H1 (cell line): ENCODE data around the gene CAV1. TPM values are rescaled to one million over a fixed set of nuclear protein-coding genes. Genes with fewer than 3 reads are reported as not detected.

ENCODE experiments used
- FOSL1 ChIP-seq: IDR thresholded peaks from 2 replicates; pipeline ENCODE4 v1.6.1; 2011; ENCODE audit warnings: mild to moderate bottlenecking, low read depth, low read length, moderate library complexity; ENCODE audit not compliant: insufficient read depth
- RFX5 ChIP-seq: IDR thresholded peaks from 2 replicates; pipeline ENCODE4 v1.6.1; 2011; ENCODE audit warnings: low read depth, low read length, improper control_type of control experiment, borderline replicate concordance
- SIX5 ChIP-seq: IDR thresholded peaks from 2 replicates; pipeline ENCODE4 v1.6.1; 2011; ENCODE audit warnings: mild to moderate bottlenecking, low read depth, low read length
- SP4 ChIP-seq: IDR thresholded peaks from 2 replicates; pipeline ENCODE4 v1.6.1; 2012; ENCODE audit warnings: low read length, inconsistent platforms
- SUZ12 ChIP-seq: fragments of 200-600 bp; sonication (generic); IDR thresholded peaks from 2 replicates; pipeline ENCODE4 v1.6.1; 2012; ENCODE audit warnings: mild to moderate bottlenecking, inconsistent platforms, low read length, moderate library complexity, mixed read lengths
- polyA plus RNA-seq, 7 experiments: library from polyadenylated mRNA; depleted of rRNA in 3 of 7; stranded (reverse) in 5 of 7; unstranded in 2 of 7; fragments of >200 nt in 5 of 7; fragments of 200-250 nt in 2 of 7; gene quantifications; 1 replicate in 5 of 7; 2 replicates in 1 of 7; 4 replicates in 1 of 7; pipeline versions ENCODE4 v1.2.1 to v1.2.3, GENCODE V29; 2011 to 2013; ENCODE audit warnings: missing spikeins in 2 of 7, mixed read lengths in 2 of 7
- total RNA-seq: library from RNA; stranded (reverse); fragmentation: NEBNext Ultra II Directional; extraction: Animal tissue kit (Norgen Biotek cat#: 25700); gene quantifications from 2 replicates; pipeline ENCODE4 v1.2.1, GENCODE V29; 2021
- TF ChIP-seq, protein P1 (sequence below): IDR thresholded peaks from 2 replicates; pipeline ENCODE4 v1.6.1; 2011; ENCODE audit warnings: low read length, improper control_type of control experiment

Gene CAV1
- total and polyA plus RNA-seq, 2 of the 8 experiments (the other 6 are each of a cell fraction or from before 2014, with no cell fraction given), result 16.3 to 21.8 TPM

DNA sequence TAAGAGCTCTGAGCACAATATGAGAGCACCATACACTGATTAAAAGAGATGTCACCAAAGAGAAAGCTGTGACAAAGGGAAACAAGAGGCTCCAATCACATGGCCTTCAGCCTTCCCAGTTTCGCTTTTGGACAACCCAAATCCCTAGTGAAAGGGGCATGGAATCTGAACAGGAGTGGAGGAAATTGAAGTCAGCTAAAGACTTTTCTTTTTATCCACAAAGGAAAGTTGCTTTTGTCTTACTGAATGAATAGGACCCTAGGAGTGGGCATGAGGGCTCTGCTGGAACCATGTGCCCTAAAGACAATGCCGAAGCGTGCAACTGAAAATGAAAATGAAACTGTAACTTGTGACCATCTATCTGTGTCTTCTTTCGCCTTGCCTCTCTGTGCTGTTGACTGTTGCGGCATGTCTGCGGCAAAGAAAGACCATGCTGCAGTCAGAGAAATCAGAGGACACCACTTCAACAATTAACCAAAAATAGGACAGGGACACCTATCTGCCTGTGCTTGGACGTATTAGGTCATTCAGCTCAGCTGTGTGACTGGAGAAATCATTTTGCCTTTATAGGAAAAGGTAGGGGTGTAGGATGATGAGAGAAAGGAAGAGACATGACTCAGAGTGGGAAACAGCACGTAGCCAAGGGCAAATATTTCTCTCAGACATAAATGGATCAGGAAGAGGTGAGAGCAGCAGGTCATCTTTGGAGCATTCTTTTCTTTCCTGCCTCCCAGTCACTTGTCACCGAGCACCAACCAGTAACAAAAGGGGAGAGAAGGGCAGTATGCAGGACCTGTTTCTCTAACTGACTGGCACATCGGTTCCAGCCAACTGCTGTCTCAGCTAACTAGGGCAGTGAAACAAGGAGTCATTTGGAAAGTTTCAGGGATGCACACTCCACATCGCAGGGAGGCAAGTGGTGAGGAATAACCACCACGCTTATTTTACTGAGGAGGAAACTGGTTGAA, 13.0 kb upstream of the CAV1 start (continued):
- TF ChIP-seq SIX5 (no peak), FOSL1 (no peak), SUZ12 (no peak), RFX5 (no peak), SP4 (no peak)
- TF ChIP-seq, protein P1, sequence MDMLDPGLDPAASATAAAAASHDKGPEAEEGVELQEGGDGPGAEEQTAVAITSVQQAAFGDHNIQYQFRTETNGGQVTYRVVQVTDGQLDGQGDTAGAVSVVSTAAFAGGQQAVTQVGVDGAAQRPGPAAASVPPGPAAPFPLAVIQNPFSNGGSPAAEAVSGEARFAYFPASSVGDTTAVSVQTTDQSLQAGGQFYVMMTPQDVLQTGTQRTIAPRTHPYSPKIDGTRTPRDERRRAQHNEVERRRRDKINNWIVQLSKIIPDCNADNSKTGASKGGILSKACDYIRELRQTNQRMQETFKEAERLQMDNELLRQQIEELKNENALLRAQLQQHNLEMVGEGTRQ, result no peak
